HG03460 (cell line): ENCODE data around the gene MAPK9.
"Not testable (repeated sequence)": the region's sequence is repeated elsewhere in the genome, so short reads cannot be mapped to it uniquely, and the experiment has no call there.

Source experiments
- ATAC-seq: cut with Tn5 transposase; IDR thresholded peaks from one replicate; pipeline ENCODE4 v1.9.1; 2021; ENCODE audit not compliant: unreplicated experiment

Gene MAPK9

DNA sequence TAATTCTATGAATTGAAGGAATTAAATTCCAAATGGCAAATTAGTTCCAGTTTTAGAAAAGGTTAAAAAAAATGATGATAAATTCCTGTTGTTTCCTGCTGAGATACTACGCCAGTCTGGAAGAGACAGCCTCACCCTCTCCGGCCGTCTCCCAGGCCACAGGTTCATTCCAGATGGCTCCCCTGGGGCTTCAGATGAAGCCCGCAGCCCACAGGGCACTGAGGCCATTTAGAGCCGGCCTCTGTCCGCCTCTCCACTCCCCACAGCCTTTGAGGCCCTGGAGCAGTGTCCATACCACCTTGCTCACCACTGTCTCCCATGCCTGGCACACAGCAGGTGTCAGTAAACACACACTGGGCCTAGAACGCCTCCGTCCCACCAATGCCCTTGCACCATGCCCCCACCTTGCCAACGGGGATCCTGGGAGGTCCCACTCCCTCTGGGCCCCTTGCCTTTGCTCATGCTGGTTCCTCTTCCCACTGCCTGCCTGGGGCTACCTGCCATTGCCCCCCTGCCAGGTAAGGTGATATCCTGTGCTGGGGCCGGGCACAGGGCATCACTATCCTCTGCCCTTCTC is 35.2 kb upstream of the MAPK9 start:
- ATAC-seq = no peak

DNA sequence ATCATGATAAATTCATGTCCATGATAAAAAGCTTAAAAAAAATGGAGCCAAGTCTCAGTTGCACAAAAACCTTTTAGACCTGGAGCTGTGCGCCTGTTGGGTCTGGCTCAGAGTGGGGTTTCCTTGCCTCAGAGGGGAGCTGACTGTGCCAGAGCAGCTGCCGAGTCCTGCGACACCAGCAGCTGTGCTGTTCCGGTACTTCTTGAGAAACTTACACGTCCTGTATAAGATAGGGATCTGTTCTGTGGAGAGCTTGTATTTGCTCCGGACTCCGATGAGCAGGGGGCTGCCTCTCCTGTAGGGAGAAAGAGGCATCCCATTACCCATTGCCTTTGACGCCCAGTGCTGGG is 32.7 kb upstream of the MAPK9 start:
- no peak for ATAC-seq

DNA sequence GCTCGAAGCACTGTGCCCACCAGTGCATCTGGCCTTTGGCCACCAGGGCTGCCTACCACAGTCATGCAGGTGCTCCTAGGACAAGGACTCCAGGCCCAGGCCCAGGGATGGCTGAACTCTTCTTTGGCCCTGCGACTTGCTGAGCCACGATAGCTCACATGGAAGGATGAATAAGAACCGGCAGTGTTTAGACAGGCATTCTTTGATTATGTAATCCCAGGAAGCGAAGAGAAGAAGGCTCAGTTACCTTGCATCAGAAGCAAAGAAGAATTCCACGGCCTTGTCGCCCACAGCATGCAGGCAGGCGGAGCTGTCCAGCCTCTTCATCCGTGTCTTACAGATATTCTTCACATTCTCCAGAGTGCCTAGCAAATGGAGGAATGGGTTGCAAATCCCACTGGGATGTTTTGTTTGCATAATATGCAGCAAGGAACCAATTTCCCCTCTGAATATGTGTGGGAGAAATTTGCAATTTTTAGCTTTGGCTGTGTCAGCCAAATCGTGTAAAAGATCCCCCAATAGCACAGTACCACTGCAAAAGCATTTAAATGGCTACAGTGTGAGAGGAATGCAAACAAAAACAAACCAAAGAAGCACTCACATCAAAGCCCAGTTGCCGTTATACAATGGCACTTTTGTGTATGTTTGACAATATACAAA is 32.2 kb upstream of the MAPK9 start:
- no peak for ATAC-seq

DNA sequence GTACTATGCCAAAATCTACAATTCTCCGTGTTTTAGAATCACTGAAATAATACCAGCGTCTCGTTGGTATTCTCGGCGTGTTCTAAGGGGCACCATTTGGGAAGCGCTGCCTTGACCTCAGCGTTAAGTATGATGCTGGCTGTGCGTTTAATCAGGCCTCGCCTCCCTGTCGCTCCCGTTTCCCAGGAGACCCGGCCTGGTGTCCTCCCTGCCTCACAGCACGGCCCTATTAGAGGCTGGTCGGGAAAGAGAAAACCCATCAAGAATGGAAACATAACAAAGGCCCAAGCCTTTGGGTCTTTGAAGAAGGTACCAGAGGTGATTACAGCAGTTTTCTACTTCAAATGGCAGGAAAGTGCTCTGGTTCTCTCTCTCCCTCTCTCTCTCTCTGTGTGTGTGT is 31.3 kb upstream of the MAPK9 start:
- no peak for ATAC-seq

DNA sequence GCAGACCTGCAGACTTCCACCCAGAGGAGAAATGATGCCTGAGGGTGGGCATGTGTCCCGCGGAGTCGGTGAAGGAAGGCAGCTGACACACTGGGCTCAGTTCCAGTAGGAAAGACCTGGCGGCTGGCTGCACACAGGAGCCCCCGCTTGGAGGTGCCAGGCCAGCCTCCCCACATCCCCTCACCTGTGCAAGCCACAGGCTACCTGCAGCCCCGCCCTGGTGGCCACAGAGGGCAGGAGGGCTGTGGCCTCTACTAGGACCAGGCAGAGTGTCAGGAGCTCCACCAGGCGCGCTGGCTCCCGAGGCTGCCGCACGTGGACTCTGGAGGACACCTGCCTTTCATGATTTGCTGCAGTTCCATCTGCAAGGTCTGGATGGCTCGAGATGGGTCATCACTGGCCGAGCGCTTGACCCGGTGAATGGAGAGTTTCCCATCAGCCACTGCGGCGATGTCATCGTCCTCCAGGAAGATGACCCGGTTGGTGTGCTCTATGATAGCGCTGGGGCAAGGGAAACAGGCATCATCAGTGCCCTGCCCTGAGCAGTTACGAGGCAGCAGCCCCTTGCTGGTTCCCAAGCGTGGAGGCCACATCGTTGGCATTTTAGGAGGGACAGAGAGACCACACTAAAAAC is 26.7 kb upstream of the MAPK9 start:
- ATAC-seq = no peak

DNA sequence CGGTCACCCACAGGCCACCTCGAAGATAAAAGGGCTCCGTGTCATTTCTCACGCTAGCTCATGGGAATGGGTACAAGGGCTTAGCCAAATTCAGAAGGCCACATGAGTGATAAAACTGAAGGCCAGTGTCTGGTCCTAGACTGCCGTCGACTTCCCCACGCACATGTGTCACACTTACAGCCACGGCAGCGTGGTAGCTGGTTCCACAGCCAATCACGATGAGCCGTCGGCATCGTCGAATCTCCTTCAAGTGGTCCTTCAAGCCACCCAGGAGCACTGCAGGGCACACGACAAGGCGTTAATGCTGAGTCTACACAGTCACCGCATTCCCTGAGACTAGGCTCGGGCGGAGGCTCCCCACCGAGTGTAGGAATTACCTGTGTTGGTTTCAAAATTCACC is 24.7 kb upstream of the MAPK9 start:
- no peak for ATAC-seq

DNA sequence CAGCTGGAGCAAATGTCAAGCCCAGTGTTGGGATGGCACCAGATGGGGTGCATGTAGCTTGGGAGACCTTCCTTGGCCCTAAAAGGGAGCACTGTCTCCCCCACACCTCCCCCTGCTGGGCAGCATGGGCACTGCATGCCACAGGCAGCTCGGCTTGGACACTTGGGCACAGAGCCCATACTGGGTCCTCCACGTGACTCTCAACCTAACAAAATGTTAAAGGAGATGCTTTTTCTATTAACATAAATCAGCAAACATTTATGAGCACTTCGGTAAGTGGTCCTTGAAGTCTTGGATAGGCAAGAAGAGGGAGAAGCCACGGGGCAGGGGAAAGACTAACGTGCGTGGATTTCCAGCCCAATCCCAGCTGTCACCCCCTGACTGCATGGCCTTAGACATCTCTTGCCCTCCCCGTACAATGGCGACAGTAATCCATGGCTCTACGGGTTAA is 23.9 kb upstream of the MAPK9 start:
- ATAC-seq = no peak

DNA sequence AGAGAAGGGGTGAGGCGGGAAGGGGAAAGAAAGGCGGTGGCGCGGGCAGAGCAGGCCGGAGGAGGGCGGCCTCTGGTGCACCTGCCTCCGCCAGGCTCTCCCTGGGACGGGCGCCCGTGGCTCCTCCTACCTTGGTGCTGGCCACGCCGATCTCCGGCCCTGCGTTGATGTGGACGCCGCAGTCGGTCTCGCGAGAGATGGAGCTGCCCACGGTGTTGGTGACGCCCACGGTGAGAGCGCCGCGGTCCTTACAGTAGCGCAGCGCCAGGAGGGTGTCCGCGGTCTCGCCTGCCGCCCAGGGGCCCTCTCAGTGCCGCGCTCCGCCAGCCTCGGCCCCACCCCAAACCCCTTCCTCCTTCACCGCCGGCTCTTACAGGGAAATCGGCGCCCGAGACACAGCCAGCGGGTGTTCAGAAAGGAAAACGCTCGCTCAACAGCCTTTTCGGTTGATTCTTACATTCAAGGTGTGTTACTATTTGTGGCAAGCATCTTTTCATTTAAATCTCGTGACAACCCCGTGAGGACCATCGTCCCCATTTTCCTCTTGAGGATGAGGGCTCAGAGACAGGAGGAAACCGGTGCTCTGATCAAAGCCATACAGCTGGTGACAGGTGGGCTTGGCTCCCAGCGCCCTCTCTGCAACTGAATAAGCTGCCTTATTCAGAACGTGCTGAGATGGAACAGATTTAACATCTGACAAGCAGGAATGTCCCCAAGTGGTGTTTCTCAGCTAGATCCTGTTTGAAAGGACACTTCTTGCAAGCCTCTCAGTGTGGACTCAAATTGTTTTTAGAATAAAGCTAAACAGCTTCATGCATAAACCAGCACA is 22.0 kb upstream of the MAPK9 start:
- ATAC-seq = no peak

DNA sequence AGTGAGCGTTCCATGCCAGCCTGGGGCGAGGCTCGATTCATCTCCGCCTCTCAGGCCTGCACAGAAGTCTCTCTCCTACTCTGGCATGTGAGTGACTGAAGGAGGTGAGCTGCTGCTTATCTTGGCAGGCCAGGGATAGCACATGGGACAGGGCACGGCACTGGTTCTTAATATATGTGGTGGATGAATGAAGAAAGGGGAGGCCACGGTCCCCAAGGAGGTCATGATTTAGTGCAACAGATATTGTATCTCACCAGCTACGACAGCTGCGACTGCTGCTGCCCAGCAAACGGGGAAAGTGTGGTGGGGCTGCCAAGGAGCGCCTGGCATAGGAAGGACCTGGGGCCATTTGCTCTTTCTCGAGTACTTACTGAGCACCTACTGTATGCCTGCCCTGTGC is 19.3 kb upstream of the MAPK9 start:
- no peak for ATAC-seq

DNA sequence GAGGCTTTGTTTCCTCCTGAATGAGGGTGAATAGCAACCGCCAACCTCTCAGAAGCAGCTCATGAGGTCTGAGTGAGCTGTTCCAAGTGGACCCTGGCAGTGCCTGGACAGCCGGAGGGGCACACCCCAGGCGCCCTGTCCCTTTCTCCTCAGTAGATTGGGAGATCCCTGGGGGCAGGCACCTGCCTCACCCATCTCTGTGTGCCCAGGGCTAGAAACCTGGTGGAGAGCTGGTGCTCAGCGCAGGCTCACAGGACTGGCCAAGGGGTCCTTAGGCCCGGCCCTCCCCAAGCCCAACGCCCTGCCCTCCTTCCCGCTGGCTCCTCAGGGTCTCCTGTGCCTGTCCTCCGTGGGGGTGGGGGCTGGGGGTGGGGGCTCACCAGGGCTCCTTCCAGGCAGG is 14.9 kb upstream of the MAPK9 start:
- ATAC-seq = no peak

DNA sequence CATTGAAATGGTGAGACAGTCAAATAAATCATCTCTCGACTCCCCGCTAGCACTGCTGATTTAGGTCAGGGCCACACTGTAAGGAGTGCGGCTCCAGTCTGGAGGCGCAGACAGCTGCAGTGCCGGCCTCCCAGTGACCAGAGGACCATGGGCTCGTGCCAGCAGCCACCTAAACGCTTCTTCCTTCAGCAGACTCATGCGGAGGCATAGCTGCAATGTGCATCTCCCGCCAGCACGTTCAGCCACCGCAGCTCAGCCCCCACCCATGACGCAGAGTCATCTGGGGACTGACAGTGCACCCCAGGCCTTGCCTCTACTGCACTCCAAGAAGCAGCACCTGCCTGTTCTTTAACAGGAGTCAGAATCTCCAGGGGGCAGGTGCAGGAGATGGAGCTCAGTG is 13.6 kb upstream of the MAPK9 start:
- ATAC-seq = no peak

DNA sequence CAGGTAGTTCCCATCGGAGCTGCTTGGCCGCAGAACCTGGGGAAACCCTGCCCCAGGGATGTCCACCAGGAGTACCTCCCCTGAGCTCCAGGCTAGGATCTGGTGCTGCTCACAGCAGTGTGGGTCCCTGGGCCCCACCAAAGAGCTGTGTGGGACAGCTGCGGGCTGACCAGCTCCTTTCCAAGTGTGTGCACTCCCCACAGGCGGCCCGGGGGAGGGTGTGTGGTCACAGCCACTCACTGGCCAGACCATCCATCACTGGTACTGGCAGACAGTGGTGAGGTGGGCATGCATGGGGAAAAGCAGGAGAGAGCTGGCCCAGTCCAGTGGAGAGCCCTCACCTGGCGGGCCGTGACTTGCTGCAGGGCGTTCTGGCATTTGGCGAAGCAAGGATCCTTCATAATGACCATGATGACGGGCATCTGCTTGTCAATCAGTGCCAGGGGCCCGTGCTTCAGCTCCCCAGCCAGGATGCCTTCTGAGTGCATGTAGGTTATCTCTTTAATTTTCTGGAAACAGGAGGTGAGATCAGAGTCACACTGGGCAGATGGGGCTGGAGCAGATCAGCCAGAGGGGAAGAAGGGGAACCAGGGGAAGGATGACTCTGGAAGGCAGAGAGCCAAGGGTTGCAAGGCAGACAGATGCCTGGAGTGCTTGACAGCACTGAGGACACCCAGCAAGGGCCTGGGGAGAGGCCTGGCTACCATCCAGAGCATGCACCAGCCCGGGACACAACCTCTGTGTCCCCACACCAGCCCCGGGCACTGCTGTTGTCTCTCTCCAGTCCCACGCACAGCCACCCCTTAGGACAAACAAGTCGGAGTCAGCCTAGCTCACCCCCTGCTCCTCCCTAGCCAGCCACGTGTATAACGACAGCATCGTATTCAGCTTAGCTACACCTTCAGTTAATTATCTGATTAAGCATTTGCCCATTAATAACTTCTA is 12.8 kb upstream of the MAPK9 start:
- ATAC-seq = no peak

DNA sequence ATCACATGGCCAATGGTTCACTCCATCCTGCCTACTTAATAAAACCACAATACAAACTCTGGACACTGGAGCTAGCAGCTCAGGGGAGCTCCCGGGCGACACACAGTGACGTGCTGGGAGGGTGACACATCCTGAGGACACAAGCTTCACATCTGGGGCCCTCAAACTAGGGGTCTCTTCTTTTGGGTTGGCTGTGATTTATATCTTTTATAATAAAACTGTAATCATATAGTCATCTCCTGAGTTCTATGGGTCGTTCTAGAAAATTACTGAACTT is 12.1 kb upstream of the MAPK9 start:
- ATAC-seq = no peak

DNA sequence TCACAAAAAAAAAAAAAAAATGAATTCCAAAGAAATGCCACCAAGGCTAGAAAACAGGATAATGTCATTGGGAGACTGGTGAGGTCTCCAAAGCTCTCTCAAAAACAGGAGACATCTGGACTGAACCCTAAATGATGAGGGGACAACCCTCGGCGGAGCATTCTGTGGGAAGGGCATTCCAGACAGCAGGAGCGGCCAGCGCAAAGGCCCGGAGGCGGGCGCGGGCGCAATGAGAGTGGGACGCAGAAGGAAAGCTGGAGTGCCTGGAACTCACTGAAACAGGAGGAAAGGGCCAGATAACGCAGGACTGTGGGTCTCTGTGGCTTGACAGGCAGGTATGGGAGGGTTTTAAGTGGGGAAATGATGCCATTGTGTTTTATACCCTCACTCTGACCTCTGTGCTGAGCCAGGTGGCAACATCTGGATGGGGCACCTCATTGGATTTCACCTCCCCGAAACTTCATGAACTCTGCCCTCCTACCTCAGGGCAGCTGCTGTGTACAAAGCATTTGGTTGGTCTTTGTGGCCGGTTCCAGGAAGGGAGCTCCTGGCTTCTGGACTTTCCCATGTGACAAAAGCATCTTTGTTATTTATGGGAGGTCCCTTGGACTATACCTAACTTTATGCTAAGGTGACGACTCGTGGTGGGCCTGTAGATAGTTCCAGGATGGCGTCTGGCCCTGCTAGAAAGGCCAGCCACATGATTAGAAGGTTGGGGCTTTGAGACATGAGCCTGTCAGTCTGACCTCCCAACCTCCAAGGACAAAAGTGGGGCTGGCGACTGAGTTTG is 11.5 kb upstream of the MAPK9 start:
- ATAC-seq = no peak

DNA sequence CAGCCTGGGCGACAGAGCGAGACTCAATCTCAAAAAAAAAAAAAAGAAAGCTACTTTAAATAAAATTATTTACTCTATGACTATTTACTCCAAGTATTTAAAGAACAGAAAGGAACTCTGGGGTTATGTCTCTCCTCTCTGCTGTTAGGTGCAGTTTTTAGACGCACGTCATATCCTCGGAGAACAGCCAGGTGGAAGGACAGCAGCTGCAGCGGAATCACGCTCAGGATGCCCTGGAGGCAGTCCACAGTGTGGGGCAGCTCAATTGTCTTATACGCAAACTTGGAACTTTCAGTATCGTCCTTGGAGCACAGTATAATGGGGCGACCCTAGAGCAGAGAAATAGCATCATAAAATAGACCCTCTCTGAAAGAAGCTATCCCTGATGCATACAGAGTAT is 10.4 kb upstream of the MAPK9 start:
- no peak for ATAC-seq

DNA sequence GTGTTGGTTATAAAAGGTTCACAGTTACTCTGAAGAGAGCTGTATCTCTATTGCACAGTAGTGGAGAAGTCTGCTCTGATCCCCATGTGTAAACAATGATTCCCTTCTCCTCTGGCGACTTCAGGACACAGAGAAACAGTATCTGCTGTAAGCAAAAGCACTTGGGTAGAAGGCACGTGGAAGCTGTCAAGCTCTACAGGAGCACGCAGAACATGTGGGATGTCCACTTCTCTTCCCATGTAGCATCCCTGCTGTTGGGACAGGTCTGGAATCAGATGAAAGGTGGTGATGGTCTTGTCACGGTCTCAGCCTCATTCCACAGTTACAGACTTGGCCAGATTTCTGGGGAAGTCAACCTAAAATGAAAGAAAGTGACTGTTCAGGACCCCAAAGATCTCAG is 9.4 kb upstream of the MAPK9 start:
- no peak for ATAC-seq

DNA sequence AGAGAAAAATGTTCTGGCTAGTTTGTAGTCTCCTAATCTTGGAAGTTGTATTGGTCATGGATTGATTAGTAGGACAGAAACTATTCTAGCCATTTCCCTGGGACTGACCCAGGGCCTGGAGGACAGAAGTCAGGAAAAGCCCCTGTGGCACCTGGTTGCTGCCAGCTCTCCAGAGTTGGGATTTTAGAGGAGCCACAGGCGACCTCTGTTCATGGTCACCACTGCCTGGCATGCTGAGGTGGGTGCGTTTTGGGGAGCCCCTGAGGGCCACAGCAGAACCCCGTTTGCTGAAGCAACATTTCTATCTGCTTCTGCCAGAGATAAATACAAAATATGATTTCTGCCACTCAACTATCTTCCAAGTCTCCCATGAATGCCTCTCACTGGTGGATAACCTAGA is 7.6 kb upstream of the MAPK9 start:
- ATAC-seq = no peak

DNA sequence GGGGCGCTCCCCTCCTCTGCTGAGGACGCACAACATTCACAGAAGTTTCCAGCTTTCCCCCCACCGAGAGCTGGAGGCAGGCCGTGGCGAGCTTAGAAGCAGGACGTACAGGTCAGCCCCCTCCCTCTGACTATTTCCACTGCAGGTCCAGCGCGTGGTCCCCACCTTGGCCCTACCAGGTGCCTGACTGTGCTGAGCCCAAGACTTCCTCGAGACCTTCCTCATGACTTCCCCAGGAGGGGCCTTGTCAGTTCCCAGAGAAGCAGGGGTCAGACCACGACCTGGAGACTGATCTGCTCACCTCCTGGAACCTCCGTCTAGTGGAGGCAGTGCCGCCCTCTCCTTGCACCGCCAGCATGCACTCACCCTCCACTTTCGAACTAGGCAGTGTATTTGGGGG is 7.1 kb upstream of the MAPK9 start:
- not testable (repeated sequence) for ATAC-seq

DNA sequence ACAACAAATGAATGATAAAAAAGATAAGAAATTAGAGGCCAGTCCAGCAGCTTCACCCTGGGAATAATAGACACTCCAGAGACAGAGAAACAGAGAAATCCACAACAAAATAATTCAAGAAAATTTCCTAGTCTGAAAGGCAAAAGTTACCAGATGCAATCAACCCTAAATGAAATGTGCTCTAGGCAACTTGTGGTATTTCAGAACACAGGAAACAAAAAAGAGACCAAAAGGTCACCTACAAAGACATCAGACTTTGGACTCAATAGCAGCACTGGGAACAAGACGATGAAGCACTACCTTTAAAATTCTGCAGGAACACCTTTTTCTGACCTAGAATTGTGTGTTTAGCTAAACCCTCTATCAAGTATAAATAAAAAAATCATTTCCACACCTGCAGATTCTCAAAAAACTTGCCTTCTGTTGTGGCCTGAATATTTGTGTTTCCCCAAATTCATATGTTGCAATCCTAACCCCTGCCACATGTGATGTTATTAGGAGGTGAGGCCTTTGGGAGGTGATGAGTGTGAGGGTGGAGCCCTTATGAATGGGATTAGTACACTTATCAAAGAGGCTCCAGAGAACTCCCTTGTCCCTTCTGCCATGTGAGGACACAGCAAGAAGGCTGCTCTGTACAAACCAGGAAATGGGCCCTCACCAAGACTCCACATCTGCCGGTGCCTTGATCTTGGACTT is 5.9 kb upstream of the MAPK9 start:
- ATAC-seq = no peak

DNA sequence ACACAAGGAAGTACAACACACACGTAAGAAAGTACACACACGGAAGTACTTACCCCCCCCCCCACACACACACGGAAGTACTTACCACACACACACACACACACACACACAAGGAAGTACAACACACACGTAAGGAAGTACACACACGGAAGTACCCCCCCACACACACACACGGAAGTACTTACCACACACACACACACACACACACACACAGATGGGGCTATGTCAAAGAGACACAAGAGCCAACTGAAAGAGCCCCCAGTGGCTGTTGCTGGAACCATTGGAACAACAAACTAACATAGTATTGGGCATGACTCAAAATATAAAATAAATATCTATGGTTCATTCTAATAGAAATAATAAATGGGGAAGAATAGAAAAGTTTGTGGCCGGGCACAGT is 4.9 kb upstream of the MAPK9 start:
- no peak for ATAC-seq
